Hematopoietic multipotent progenitor cell treated with erythropoietin and hydrocortisone succinate and interleukin-3 and kit ligand, for 15 days (in vitro differentiated cells): ENCODE results near the gene ARSB.
"Not testable (repeated sequence)": the region's sequence is repeated elsewhere in the genome, so short reads cannot be mapped to it uniquely, and the experiment has no call there.

Experiments
- DNase-seq: peaks from one replicate; pipeline ENCODE4 v3.0.0-alpha.2; 2015; ENCODE audit warnings: low spot score

The ARSB gene

GRCh38 chr5:78903353-78903752 is 81.8 kb downstream of the ARSB start:
- no peak for DNase-seq

GRCh38 chr5:78899922-78900362 is 85.2 kb downstream of the ARSB start:
- DNase-seq: peak; percentile 60

GRCh38 chr5:78896132-78896531 is 89.0 kb downstream of the ARSB start:
- no peak for DNase-seq

GRCh38 chr5:78895616-78896015 is 89.5 kb downstream of the ARSB start:
- DNase-seq: no peak

- DNase-seq: no peak
Observed at GRCh38 chr5:78893940-78894677, 91.0 kb downstream of the ARSB start.

- DNase-seq: no peak
Observed at GRCh38 chr5:78890667-78891379, 94.3 kb downstream of the ARSB start.

- DNase-seq: no peak
Observed at GRCh38 chr5:78889369-78890140, 95.6 kb downstream of the ARSB start.

- peak; percentile 27 for DNase-seq
Observed at GRCh38 chr5:78888580-78889368, 96.3 kb downstream of the ARSB start.

- DNase-seq: no peak
Observed at GRCh38 chr5:78887384-78888118, 97.6 kb downstream of the ARSB start.

- peak; percentile 31 for DNase-seq
Observed at GRCh38 chr5:78886341-78887230, 98.5 kb downstream of the ARSB start.

- DNase-seq: no peak
Observed at GRCh38 chr5:78881884-78882283, 103.2 kb downstream of the ARSB start.

- no peak for DNase-seq
Observed at GRCh38 chr5:78879516-78879915, 105.6 kb downstream of the ARSB start.

GRCh38 chr5:78866076-78866475 is 119.0 kb downstream of the ARSB start:
- not testable (repeated sequence) for DNase-seq

GRCh38 chr5:78858364-78858763 is 126.7 kb downstream of the ARSB start:
- no peak for DNase-seq

GRCh38 chr5:78855026-78855425 is 130.1 kb downstream of the ARSB start:
- no peak for DNase-seq

GRCh38 chr5:78851891-78852290 is 133.2 kb downstream of the ARSB start:
- DNase-seq: not testable (repeated sequence)

GRCh38 chr5:78845470-78845869 is 139.6 kb downstream of the ARSB start:
- no peak for DNase-seq

GRCh38 chr5:78843436-78843835 is 141.7 kb downstream of the ARSB start:
- DNase-seq: no peak

GRCh38 chr5:78841767-78842166 is 143.3 kb downstream of the ARSB start:
- no peak for DNase-seq

GRCh38 chr5:78838753-78839152 is 146.4 kb downstream of the ARSB start:
- no peak for DNase-seq
